Measurements from ENCODE around the gene DOCK2.

DNA sequence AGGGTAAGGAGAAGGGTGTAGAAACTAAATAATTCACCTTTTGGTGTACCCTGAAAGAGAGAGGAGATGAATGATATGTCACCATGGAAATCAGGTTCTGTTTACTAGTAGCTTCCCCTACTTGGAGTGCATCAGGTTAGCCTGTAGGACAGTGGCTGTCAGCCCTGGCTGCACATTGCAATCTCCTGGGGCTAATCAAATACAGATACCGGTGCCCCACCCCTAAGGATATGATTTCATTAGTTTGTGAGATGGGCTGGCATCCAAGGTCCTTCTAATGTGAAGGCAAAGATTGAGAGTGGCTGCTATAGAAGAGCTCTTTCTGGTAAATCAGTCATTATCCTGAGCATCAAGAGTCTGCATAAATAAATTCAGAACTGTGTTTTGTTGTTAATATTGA, 296.1 kb downstream of the DOCK2 start:
- TF ChIP-seq, protein P1, sequence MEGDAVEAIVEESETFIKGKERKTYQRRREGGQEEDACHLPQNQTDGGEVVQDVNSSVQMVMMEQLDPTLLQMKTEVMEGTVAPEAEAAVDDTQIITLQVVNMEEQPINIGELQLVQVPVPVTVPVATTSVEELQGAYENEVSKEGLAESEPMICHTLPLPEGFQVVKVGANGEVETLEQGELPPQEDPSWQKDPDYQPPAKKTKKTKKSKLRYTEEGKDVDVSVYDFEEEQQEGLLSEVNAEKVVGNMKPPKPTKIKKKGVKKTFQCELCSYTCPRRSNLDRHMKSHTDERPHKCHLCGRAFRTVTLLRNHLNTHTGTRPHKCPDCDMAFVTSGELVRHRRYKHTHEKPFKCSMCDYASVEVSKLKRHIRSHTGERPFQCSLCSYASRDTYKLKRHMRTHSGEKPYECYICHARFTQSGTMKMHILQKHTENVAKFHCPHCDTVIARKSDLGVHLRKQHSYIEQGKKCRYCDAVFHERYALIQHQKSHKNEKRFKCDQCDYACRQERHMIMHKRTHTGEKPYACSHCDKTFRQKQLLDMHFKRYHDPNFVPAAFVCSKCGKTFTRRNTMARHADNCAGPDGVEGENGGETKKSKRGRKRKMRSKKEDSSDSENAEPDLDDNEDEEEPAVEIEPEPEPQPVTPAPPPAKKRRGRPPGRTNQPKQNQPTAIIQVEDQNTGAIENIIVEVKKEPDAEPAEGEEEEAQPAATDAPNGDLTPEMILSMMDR (IDR thresholded peaks at IDR 0.05): no peak
- TF ChIP-seq GABPB1 (CRISPR knock-in tag; IDR thresholded peaks at IDR 0.05) (no peak), ESRRA (CRISPR knock-in tag; IDR thresholded peaks at IDR 0.05; ENCODE audit: borderline replicate concordance) (no peak), FOXP1 (CRISPR knock-in tag; IDR thresholded peaks at IDR 0.05; ENCODE audit: borderline replicate concordance) (no peak), TEAD4 (CRISPR knock-in tag; IDR thresholded peaks at IDR 0.05) (no peak), RELA (CRISPR knock-in tag; IDR thresholded peaks at IDR 0.05; ENCODE audit: borderline replicate concordance) (no peak), SP1 (CRISPR knock-in tag; conservative IDR thresholded peaks at IDR 0.05) (no peak)
- TF ChIP-seq, protein P2, sequence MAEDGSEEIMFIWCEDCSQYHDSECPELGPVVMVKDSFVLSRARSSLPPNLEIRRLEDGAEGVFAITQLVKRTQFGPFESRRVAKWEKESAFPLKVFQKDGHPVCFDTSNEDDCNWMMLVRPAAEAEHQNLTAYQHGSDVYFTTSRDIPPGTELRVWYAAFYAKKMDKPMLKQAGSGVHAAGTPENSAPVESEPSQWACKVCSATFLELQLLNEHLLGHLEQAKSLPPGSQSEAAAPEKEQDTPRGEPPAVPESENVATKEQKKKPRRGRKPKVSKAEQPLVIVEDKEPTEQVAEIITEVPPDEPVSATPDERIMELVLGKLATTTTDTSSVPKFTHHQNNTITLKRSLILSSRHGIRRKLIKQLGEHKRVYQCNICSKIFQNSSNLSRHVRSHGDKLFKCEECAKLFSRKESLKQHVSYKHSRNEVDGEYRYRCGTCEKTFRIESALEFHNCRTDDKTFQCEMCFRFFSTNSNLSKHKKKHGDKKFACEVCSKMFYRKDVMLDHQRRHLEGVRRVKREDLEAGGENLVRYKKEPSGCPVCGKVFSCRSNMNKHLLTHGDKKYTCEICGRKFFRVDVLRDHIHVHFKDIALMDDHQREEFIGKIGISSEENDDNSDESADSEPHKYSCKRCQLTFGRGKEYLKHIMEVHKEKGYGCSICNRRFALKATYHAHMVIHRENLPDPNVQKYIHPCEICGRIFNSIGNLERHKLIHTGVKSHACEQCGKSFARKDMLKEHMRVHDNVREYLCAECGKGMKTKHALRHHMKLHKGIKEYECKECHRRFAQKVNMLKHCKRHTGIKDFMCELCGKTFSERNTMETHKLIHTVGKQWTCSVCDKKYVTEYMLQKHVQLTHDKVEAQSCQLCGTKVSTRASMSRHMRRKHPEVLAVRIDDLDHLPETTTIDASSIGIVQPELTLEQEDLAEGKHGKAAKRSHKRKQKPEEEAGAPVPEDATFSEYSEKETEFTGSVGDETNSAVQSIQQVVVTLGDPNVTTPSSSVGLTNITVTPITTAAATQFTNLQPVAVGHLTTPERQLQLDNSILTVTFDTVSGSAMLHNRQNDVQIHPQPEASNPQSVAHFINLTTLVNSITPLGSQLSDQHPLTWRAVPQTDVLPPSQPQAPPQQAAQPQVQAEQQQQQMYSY (CRISPR knock-in tag; IDR thresholded peaks at IDR 0.05): no peak
- TF ChIP-seq, protein P3, sequence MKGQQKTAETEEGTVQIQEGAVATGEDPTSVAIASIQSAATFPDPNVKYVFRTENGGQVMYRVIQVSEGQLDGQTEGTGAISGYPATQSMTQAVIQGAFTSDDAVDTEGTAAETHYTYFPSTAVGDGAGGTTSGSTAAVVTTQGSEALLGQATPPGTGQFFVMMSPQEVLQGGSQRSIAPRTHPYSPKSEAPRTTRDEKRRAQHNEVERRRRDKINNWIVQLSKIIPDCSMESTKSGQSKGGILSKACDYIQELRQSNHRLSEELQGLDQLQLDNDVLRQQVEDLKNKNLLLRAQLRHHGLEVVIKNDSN (CRISPR knock-in tag; IDR thresholded peaks at IDR 0.05): no peak
- TF ChIP-seq, protein P4, sequence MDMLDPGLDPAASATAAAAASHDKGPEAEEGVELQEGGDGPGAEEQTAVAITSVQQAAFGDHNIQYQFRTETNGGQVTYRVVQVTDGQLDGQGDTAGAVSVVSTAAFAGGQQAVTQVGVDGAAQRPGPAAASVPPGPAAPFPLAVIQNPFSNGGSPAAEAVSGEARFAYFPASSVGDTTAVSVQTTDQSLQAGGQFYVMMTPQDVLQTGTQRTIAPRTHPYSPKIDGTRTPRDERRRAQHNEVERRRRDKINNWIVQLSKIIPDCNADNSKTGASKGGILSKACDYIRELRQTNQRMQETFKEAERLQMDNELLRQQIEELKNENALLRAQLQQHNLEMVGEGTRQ (CRISPR knock-in tag; IDR thresholded peaks at IDR 0.05): no peak
- TF ChIP-seq, protein P5, sequence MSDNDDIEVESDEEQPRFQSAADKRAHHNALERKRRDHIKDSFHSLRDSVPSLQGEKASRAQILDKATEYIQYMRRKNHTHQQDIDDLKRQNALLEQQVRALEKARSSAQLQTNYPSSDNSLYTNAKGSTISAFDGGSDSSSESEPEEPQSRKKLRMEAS (CRISPR knock-in tag; IDR thresholded peaks at IDR 0.05): no peak
- TF ChIP-seq, protein P6, sequence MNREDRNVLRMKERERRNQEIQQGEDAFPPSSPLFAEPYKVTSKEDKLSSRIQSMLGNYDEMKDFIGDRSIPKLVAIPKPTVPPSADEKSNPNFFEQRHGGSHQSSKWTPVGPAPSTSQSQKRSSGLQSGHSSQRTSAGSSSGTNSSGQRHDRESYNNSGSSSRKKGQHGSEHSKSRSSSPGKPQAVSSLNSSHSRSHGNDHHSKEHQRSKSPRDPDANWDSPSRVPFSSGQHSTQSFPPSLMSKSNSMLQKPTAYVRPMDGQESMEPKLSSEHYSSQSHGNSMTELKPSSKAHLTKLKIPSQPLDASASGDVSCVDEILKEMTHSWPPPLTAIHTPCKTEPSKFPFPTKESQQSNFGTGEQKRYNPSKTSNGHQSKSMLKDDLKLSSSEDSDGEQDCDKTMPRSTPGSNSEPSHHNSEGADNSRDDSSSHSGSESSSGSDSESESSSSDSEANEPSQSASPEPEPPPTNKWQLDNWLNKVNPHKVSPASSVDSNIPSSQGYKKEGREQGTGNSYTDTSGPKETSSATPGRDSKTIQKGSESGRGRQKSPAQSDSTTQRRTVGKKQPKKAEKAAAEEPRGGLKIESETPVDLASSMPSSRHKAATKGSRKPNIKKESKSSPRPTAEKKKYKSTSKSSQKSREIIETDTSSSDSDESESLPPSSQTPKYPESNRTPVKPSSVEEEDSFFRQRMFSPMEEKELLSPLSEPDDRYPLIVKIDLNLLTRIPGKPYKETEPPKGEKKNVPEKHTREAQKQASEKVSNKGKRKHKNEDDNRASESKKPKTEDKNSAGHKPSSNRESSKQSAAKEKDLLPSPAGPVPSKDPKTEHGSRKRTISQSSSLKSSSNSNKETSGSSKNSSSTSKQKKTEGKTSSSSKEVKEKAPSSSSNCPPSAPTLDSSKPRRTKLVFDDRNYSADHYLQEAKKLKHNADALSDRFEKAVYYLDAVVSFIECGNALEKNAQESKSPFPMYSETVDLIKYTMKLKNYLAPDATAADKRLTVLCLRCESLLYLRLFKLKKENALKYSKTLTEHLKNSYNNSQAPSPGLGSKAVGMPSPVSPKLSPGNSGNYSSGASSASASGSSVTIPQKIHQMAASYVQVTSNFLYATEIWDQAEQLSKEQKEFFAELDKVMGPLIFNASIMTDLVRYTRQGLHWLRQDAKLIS (CRISPR knock-in tag; IDR thresholded peaks at IDR 0.05; ENCODE audit: borderline replicate concordance): no peak
- TF ChIP-seq, protein P7, sequence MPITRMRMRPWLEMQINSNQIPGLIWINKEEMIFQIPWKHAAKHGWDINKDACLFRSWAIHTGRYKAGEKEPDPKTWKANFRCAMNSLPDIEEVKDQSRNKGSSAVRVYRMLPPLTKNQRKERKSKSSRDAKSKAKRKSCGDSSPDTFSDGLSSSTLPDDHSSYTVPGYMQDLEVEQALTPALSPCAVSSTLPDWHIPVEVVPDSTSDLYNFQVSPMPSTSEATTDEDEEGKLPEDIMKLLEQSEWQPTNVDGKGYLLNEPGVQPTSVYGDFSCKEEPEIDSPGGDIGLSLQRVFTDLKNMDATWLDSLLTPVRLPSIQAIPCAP (CRISPR knock-in tag; IDR thresholded peaks at IDR 0.05): no peak
- TF ChIP-seq, protein P8, sequence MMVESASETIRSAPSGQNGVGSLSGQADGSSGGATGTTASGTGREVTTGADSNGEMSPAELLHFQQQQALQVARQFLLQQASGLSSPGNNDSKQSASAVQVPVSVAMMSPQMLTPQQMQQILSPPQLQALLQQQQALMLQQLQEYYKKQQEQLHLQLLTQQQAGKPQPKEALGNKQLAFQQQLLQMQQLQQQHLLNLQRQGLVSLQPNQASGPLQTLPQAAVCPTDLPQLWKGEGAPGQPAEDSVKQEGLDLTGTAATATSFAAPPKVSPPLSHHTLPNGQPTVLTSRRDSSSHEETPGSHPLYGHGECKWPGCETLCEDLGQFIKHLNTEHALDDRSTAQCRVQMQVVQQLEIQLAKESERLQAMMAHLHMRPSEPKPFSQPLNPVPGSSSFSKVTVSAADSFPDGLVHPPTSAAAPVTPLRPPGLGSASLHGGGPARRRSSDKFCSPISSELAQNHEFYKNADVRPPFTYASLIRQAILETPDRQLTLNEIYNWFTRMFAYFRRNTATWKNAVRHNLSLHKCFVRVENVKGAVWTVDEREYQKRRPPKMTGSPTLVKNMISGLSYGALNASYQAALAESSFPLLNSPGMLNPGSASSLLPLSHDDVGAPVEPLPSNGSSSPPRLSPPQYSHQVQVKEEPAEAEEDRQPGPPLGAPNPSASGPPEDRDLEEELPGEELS (CRISPR knock-in tag; IDR thresholded peaks at IDR 0.05): no peak

All from WTC11 (cell line).